ENCODE measurements around the gene HFE. TPM values are rescaled to one million over a fixed set of nuclear protein-coding genes. Genes with fewer than 3 reads are reported as not detected.

The HFE gene
- polyA plus RNA-seq, 1 donor (not counting 4 experiments of a cell fraction or from before 2014, with no cell fraction given): 18.4 TPM

GRCh38 chr6:26064619-26065257 is 22.5 kb upstream of the HFE start:
- H2AFZ ChIP-seq (ENCODE audit: control insufficient read depth, low read length): no peak overlapping the region
- no peaks in the 10 kb centered on the region for H3K36me3 ChIP-seq (ENCODE audit: control insufficient read depth in 2 of 2, extremely low read depth in 1 of 2, insufficient read depth in 2 of 2, low read length in 2 of 2)
- H3K9ac ChIP-seq (ENCODE audit: control insufficient read depth, extremely low read depth, insufficient read depth, low read length): no peak overlapping the region
- dilution Hi-C loops (cut with MboI; ENCODE audit: extremely low pct_ligation_motif_present, low sequenced_read_pairs): no loop called here
- peaks cover 3% of the 10 kb centered on the region for H3K4me1 ChIP-seq (ENCODE audit: control insufficient read depth, extremely low read depth, insufficient read depth, low read length)
- no peaks in the 10 kb centered on the region for H3K27me3 ChIP-seq (ENCODE audit: control insufficient read depth, extremely low read depth, insufficient read depth, low read length)
- no peak overlapping the region for H3K27ac ChIP-seq (ENCODE audit: control insufficient read depth, insufficient read depth, low read length)
- peak; percentile 60 to 73 (median 63) for TF ChIP-seq CTCF (optimal IDR thresholded peaks at IDR 0.05 in 1 of 3, IDR thresholded peaks at IDR 0.05 in 1 of 3, conservative IDR thresholded peaks at IDR 0.05 in 1 of 3; ENCODE audit: extremely low read depth in 1 of 3, insufficient read depth in 2 of 3, low read length in 3 of 3)
- TF ChIP-seq EZH2 (IDR thresholded peaks at IDR 0.05; ENCODE audit: low read length): no peak
- H3K9me1 ChIP-seq (ENCODE audit: control insufficient read depth, extremely low read depth, insufficient read depth, low read length): no peaks in the 10 kb centered on the region
- no peaks in the 10 kb centered on the region for H3K79me2 ChIP-seq (ENCODE audit: control insufficient read depth, insufficient read depth, low read length)
- peak; percentile 73 for FAIRE-seq
- no peak for DNase-seq (ENCODE audit: low read depth, low spot score)
- H3K9me3 ChIP-seq (ENCODE audit: control insufficient read depth, low read depth, low read length): no peaks in the 10 kb centered on the region
- no peaks in the 10 kb centered on the region for H4K20me1 ChIP-seq (ENCODE audit: control insufficient read depth, extremely low read depth, insufficient read depth, low read length)
- no peak overlapping the region for H3K4me3 ChIP-seq (ENCODE audit: control insufficient read depth in 2 of 3, extremely low read depth in 1 of 3, insufficient read depth in 2 of 3, low read depth in 1 of 3, low read length in 3 of 3)
- H3K4me2 ChIP-seq (ENCODE audit: control insufficient read depth, extremely low read depth, insufficient read depth, low read depth, low read length): no peak overlapping the region

GRCh38 chr6:26065952-26066380 is 21.3 kb upstream of the HFE start:
- H3K27ac ChIP-seq (ENCODE audit: control insufficient read depth, insufficient read depth, low read length): peak overlapping the region; percentile 2
- peak overlapping the region; percentile 16 for H3K4me2 ChIP-seq (ENCODE audit: control insufficient read depth, extremely low read depth, insufficient read depth, low read depth, low read length)
- TF ChIP-seq EZH2 (IDR thresholded peaks at IDR 0.05; ENCODE audit: low read length): no peak
- peak; percentile 78 to 82 (median 79) for TF ChIP-seq CTCF (optimal IDR thresholded peaks at IDR 0.05 in 1 of 3, IDR thresholded peaks at IDR 0.05 in 1 of 3, conservative IDR thresholded peaks at IDR 0.05 in 1 of 3; ENCODE audit: extremely low read depth in 1 of 3, insufficient read depth in 2 of 3, low read length in 3 of 3)
- H3K9me3 ChIP-seq (ENCODE audit: control insufficient read depth, low read depth, low read length): no peaks in the 10 kb centered on the region
- no peaks in the 10 kb centered on the region for H3K79me2 ChIP-seq (ENCODE audit: control insufficient read depth, insufficient read depth, low read length)
- DNase-seq (ENCODE audit: low read depth, low spot score): no peak
- FAIRE-seq: peak; percentile 92
- no peak overlapping the region for H3K4me3 ChIP-seq (ENCODE audit: control insufficient read depth in 2 of 3, extremely low read depth in 1 of 3, insufficient read depth in 2 of 3, low read depth in 1 of 3, low read length in 3 of 3)
- H4K20me1 ChIP-seq (ENCODE audit: control insufficient read depth, extremely low read depth, insufficient read depth, low read length): no peaks in the 10 kb centered on the region
- H2AFZ ChIP-seq (ENCODE audit: control insufficient read depth, low read length): no peak overlapping the region
- no peak overlapping the region for H3K9ac ChIP-seq (ENCODE audit: control insufficient read depth, extremely low read depth, insufficient read depth, low read length)
- H3K9me1 ChIP-seq (ENCODE audit: control insufficient read depth, extremely low read depth, insufficient read depth, low read length): no peaks in the 10 kb centered on the region
- peaks cover 3% of the 10 kb centered on the region for H3K4me1 ChIP-seq (ENCODE audit: control insufficient read depth, extremely low read depth, insufficient read depth, low read length)
- no peaks in the 10 kb centered on the region for H3K36me3 ChIP-seq (ENCODE audit: control insufficient read depth in 2 of 2, extremely low read depth in 1 of 2, insufficient read depth in 2 of 2, low read length in 2 of 2)
- H3K27me3 ChIP-seq (ENCODE audit: control insufficient read depth, extremely low read depth, insufficient read depth, low read length): no peaks in the 10 kb centered on the region
- dilution Hi-C loops (cut with MboI; ENCODE audit: extremely low pct_ligation_motif_present, low sequenced_read_pairs): no loop called here

Data from keratinocyte (primary cell).